Small intestine (tissue), 7 donors: ENCODE results near the gene RHOB. TPM values are rescaled to one million over a fixed set of nuclear protein-coding genes. Genes with fewer than 3 reads are reported as not detected.
"Not testable (repeated sequence)": the region's sequence is repeated elsewhere in the genome, so short reads cannot be mapped to it uniquely, and the experiment has no call there.

Experiments
- DNase-seq, 2 donors: peaks; one replicate each; pipeline versions ENCODE4 v3.0.0 to v3.0.0-alpha.2; 2013
- FAIRE-seq: peaks from 2 replicates; lab custom pipeline; 2012; peaks lifted over from hg19 to GRCh38; lab: Jason Lieb, UNC
- H3K27ac ChIP-seq, 3 donors: one replicate each; pipeline ENCODE4 v1.5.1; 2013; ENCODE audit warnings: low read length in 2 of 3, mild to moderate bottlenecking in 2 of 3, control low read depth in 1 of 3, inconsistent platforms in 1 of 3, low read depth in 1 of 3, moderate library complexity in 1 of 3
- H3K27me3 ChIP-seq, 3 donors: one replicate each; pipeline ENCODE4 v1.6.1; 2013; ENCODE audit warnings: low read length in 3 of 3, inconsistent platforms in 1 of 3; ENCODE audit not compliant: control insufficient read depth in 3 of 3, insufficient read depth in 3 of 3
- H3K36me3 ChIP-seq, 3 donors: one replicate each; pipeline ENCODE4 v1.6.1; 2013; ENCODE audit warnings: low read length in 3 of 3, inconsistent platforms in 1 of 3, low read depth in 1 of 3, mild to moderate bottlenecking in 1 of 3, moderate library complexity in 1 of 3; ENCODE audit not compliant: control insufficient read depth in 3 of 3, insufficient read depth in 2 of 3
- H3K4me1 ChIP-seq, 3 donors: one replicate each; pipeline ENCODE4 v1.6.1; 2013; ENCODE audit warnings: low read length in 2 of 3, inconsistent platforms in 1 of 3, low read depth in 1 of 3, mild to moderate bottlenecking in 1 of 3, moderate library complexity in 1 of 3; ENCODE audit not compliant: control insufficient read depth in 3 of 3, insufficient read depth in 2 of 3
- H3K4me3 ChIP-seq, 3 donors: one replicate each; pipeline ENCODE4 v1.5.1; 2013; ENCODE audit warnings: low read length in 3 of 3, control low read depth in 1 of 3, inconsistent platforms in 1 of 3, low read depth in 1 of 3, mild to moderate bottlenecking in 1 of 3, moderate library complexity in 1 of 3
- H3K9me3 ChIP-seq, 2 donors: one replicate each; pipeline ENCODE4 v1.6.1; 2013; ENCODE audit warnings: low read depth in 1 of 2, low read length in 1 of 2; ENCODE audit not compliant: control insufficient read depth in 2 of 2, insufficient read depth in 1 of 2
- WGBS, 3 donors: extraction: QIAGEN DNeasy Blood & Tissue Kit; methylation state at CpG; one replicate each; pipeline ENCODE4 v1.1.7; 2013; 5-methylcytosine and 5-hydroxymethylcytosine counted together
- polyA plus RNA-seq, 4 donors: library from polyadenylated mRNA; stranded (reverse) in 3 of 4; unstranded in 1 of 4; fragments of 200-250 nt in 3 of 4; fragments of 120-200 nt in 1 of 4; gene quantifications; one replicate each; pipeline versions ENCODE4 v1.2.1 to v1.2.3, GENCODE V29; 2013
- donor health status: healthy with polysubstance abuse.
- donor health status: control.
- donor health status: control.
- donor health status: Bipolar disorder and iron deficiency.
- donor health status: healthy.

RHOB gene
- polyA plus RNA-seq, 4 donors: 17.7 to 246 (median 44.2) TPM

DNA sequence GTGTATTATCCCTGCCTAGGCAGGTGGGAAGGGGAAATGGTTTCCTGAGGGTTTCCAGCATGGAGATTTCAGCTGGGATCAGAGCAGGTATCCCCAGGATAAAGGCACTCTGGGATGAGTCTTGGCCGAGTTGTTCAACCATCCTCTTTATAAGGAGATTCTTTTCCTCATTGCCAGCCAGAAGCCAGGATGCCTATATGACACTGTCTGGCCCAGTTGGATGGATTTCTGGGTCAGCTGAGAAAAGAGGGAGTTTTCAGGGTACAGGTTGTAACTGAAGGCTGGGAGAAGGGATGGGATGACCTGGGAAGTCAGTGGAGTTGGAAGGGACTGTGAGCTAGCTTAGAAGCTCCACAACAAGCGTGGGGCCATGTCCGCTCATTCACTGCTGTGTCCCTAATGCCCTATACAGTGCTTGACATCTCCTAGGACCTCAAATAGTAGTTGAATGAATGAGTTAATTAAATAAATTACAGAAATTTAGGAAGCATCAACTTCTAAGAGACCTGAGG lies 8.3 kb downstream of the RHOB start:
- Histone ChIP-seq H3K36me3 (peaks cover 0 to 6% (median 0%) of the 10 kb centered on the region in 3 donors), H3K4me1 (peaks cover 0 to 8% (median 0%) of the 10 kb centered on the region in 3 donors), H3K27me3 (no peaks in the 10 kb centered on the region), H3K9me3 (no peaks in the 10 kb centered on the region), H3K4me3 (no peak overlapping the region), H3K27ac (no peak overlapping the region)
- WGBS, 3 donors: 81 to 92% (median 88%) methylated on average over 3 of the region's 3 CpGs
- FAIRE-seq (no peak), DNase-seq (no peak)

DNA sequence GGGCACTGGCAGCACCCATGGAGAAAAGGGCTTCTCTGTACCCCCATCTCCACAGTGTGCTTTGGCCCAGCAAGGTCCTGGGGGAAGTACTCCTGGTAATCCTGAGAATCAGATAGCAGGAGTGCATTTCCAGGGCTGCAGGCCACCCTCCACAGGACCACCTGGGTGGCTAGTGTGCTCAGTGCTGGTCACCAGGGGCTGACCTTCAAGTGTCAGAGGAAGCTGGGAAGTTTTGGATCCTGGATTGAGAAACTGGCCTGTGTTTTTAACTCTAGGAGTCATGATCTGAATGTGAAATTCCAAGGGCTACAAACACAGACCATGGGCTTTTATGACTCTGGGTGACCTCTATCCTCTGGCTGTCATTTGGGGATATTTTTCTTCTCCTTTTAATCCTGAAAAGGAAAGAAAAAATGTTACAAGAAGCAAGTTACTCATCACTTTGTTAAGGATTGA lies 9.3 kb downstream of the RHOB start:
- no peak for FAIRE-seq
- no peaks in the 10 kb centered on the region for H3K27me3 ChIP-seq
- H3K4me3 ChIP-seq: no peak overlapping the region
- peak overlapping the region in 1 of 3 donors; percentile 48 for H3K27ac ChIP-seq
- H3K4me1 ChIP-seq: no peaks in the 10 kb centered on the region
- DNase-seq: no peak
- H3K36me3 ChIP-seq: no peaks in the 10 kb centered on the region
- H3K9me3 ChIP-seq: no peaks in the 10 kb centered on the region

DNA sequence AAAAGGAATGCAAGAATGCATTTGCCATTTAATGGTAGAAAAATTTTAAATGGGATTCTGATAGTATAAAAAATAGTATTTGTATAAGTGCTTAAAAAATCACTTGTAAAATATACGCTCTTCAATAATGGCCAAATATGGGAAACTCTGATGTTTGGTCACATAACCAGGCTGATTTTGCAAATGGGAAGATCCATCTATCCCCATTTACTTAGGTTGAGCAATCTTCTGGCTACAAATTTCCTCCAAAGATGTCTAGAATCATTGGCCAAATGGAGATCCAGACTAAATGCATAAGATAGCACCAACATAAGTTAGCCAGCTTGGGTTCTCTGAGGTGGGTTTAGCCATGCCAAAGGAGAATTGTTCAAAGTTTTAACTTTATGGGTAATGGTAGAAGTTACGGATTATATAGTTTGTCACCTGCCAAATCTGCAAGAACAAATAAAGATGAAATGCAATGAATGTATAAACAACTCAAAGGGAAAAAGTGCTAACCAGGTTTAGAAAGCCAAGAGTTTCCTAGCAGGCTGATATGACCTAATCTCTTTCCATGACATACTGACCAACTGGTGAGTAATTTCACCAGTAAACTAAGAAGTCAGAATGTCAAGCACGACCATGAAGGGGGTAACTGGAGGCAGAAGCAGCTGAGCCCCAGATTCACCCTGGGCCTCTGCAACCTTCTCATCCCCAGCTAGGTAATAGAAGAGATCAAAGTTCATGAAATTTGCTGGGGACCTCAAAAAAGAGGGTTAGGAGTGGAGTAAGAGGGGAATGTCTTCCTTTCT lies 10.0 kb downstream of the RHOB start:
- no peaks in the 10 kb centered on the region for H3K4me1 ChIP-seq
- no peaks in the 10 kb centered on the region for H3K36me3 ChIP-seq
- WGBS, 3 donors: 62 to 75% (median 69%) methylated on average over 3 of the region's 3 CpGs
- H3K27me3 ChIP-seq: no peaks in the 10 kb centered on the region
- H3K4me3 ChIP-seq: no peak overlapping the region
- peak overlapping the region in 1 of 3 donors; percentile 47 for H3K27ac ChIP-seq
- H3K9me3 ChIP-seq: no peaks in the 10 kb centered on the region
- DNase-seq (no peak), FAIRE-seq (no peak)

DNA sequence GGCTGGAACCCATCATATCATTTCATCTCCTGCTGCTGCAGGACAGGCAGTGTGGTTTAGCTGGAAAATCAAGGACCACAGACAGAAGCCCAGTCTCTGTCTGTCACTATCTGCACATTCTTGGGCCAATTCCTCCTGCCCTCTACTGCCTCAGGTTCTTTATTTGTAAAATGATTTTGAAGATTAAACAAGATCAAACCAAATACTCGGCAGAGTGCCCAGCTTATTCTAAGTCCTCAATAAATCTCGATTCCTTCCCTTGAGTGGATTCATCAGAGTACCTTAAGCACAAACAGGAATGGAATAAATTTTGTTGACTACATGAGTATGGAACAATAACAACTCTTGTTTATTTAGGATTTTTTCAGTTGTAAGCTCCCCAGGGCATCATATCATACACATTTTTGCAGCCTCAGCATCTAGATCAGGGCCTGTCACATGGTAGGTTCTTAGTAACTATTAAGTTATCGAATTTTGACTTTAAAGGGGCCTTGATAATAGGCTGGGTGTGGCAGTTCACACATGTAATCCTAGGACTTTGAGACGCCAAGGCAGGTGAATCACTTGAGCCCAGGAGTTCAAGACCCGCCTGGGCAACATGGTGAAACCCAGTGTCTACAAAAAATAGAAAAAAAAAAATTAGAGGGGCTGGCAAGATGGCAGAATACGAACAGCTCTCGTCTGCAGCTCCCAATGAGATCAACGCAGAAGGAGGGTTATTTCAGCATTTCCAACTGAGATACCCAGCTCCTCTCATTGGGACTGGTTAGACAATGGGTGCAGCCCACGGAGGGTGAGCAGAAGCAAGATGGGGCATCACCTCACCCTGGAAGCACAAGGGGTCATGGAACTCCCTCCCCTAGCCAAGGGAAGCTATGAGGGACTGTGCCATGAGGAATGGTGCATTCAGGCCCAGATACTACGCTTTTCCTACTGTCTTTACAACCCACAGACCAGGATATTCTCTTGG lies 11.1 kb downstream of the RHOB start:
- H3K27me3 ChIP-seq: no peaks in the 10 kb centered on the region
- DNase-seq (no peak), FAIRE-seq (no peak)
- no peak overlapping the region for H3K4me3 ChIP-seq
- no peaks in the 10 kb centered on the region for H3K4me1 ChIP-seq
- no peaks in the 10 kb centered on the region for H3K9me3 ChIP-seq
- no peaks in the 10 kb centered on the region for H3K36me3 ChIP-seq
- 78 to 88% (median 84%) methylated on average over 10 of the region's 10 CpGs for WGBS, 3 donors
- H3K27ac ChIP-seq: peak overlapping the region in 2 of 3 donors; percentile 10 to 41

DNA sequence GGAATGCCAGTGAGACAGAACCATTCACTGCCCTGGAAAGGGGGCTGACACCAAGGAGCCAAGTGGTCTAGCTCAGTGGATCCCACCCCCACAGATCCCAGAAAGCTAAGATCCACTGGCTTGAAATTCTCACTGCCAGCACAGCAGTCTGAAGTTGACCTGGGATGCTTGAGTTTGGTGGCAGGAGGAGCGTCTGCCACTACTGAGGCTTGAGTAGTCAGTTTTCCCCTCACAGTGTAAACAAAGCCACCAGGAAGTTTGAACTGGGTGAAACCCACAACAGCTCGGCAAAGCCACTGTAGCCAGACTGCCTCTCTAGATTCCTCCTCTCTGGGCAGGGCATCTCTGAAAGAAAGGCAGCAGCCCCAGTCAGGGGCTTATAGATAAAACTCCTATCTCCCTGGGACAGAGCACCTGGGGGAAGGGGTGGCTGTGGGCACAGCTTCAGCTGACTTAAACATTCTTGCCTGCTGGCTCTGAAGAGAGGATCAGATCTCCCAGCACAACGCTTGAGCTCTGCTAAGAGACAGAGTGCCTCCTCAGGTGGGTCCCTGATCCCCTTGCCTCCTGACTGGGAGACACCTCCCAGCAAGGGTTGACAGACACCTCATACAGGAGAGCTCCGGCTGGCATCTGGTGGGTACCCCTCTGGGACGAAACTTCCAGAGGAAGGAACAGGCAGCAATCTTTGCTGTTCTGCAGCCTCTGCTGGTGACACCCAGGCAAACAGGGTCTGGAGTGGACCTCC lies 12.0 kb downstream of the RHOB start:
- FAIRE-seq, H3K4me1 ChIP-seq, H3K27me3 ChIP-seq, DNase-seq, H3K27ac ChIP-seq, H3K9me3 ChIP-seq, H3K4me3 ChIP-seq, H3K36me3 ChIP-seq: not testable (repeated sequence)
- 65 to 77% (median 72%) methylated on average over 5 of the region's 5 CpGs for WGBS, 3 donors

DNA sequence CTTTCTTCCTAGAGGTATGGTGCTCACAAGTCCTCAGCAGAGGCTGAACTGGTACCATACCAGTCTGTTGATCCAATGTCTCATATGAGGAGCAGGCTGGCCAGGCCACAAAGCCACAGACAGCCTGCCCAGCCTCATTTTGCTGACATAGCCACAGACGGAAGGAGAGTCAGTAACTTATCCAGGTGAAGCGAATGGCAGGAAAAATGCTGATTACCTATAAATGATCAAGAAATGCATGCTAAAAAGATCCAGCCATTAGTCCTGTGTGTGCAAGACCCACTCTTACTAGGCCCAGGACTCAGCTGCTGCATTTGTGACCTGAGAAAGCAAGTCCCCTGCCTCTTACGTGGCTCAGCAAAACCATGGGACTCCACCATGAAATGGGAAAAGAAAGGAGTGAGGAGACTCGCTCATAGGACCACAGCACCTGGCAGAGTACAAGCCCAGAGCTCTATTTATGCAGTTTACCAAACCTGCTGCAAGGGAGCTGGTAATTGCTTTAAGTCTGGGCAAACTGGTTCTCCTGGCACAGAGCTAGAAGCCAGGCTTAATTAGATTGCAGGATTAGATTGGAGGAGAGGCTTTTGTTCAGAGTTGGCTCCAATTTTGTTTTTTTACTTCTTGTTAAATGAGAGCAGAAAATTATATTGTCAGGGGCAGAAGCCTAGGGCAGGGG lies 19.0 kb downstream of the RHOB start:
- DNase-seq: no peak
- WGBS, 3 donors: 46 to 70% (median 54%) methylated on average over 4 of the region's 4 CpGs
- Histone ChIP-seq H3K27ac (no peak overlapping the region), H3K4me3 (no peak overlapping the region), H3K27me3 (no peaks in the 10 kb centered on the region), H3K36me3 (no peaks in the 10 kb centered on the region), H3K4me1 (no peaks in the 10 kb centered on the region), H3K9me3 (no peaks in the 10 kb centered on the region)
- no peak for FAIRE-seq

DNA sequence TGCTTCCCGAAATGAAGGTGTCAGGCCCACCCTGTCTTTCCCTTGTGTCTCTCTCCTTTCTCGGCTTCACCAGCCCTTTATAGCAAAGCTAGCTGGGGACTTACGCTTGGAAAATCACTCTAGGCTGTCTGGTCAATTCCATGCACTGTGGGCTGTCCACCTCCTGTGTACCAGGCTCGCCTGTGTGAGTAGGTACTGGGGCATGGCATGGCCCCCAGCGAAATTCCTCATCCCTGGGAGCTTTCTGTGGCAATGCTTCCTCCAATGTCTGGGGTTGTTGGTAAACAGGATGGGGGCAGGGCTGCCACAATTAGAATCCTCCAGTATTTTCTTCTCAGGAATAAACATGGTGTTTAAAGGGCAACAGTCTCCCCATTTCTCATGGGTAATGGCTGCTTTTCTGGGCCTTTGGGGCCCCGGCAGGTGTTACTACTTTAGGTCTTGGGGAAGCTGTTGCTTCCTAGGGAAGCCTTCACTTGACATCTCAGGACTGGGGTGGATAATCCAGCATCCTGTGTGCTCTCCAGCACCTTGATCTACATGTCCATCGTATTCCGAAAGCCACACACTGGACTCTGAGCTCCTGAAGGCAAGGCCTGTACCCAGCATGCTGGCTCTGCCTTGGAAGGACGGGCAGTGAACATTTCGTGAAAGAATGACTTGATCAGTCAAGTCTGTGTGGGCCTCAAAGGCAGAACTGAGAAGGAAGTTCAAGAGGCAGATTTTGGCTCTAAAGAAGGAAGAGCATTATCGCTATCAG lies 21.1 kb downstream of the RHOB start:
- no peak for DNase-seq
- no peak for FAIRE-seq
- H3K27me3 ChIP-seq: no peaks in the 10 kb centered on the region
- H3K27ac ChIP-seq: no peak overlapping the region
- no peak overlapping the region for H3K4me3 ChIP-seq
- 90 to 92% (median 92%) methylated on average over 11 of the region's 11 CpGs for WGBS, 3 donors
- H3K4me1 ChIP-seq: no peaks in the 10 kb centered on the region
- no peaks in the 10 kb centered on the region for H3K36me3 ChIP-seq
- no peaks in the 10 kb centered on the region for H3K9me3 ChIP-seq
